GM12873 (cell line): ENCODE data around the gene ZNF280C.

ENCODE experiments used
- CTCF ChIP-seq: IDR thresholded peaks from 2 replicates; pipeline ENCODE4 v1.5.1; 2012; ENCODE audit warnings: low read depth, mild to moderate bottlenecking, moderate library complexity, low read length, control low read depth; ENCODE audit not compliant: insufficient read depth; ENCODE audit errors: missing control alignments

Gene ZNF280C

GRCh38 chrX:130267956-130268448 lies 697 bp downstream of the ZNF280C start:
- TF ChIP-seq CTCF, result no peak

DNA sequence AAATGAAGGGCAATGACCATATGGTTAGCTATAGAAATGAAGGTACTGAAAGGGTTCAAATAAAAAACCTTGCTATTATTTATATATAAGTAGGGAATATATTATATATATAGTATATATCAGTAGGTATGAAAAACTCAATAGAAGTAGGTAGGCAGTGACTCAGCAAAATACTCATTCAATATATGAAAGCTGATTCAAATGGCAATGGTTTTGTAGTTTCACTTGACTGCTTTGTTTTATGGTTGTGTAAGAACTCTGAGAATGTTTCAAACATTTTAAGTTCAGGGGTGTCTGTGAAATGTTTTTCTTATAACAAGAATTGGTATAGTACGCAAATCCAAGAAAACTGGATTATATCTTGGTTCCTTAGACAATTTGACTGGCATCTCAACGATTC lies 4.1 kb downstream of the ZNF280C start:
- TF ChIP-seq CTCF, result no peak

DNA sequence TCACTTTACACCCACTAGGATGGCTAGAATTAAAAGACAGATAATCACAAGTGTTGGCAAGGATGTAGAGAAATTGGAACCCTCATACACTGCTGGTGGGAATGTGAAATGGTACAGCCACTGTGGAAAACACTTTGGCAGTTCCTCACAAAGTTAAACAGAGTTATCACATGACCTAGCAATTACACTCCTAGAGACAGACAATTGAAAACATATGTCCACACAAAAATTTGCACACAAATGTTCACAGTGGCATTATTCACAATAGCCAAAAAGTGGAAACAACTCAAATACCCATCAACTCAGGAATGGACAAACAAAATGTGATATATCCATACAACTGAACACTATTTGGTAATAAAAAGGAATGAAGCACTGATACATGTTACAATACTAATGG lies 5.7 kb downstream of the ZNF280C start:
- TF ChIP-seq CTCF, result no peak

GRCh38 chrX:130262231-130262630 lies 6.5 kb downstream of the ZNF280C start:
- TF ChIP-seq CTCF, result no peak

DNA sequence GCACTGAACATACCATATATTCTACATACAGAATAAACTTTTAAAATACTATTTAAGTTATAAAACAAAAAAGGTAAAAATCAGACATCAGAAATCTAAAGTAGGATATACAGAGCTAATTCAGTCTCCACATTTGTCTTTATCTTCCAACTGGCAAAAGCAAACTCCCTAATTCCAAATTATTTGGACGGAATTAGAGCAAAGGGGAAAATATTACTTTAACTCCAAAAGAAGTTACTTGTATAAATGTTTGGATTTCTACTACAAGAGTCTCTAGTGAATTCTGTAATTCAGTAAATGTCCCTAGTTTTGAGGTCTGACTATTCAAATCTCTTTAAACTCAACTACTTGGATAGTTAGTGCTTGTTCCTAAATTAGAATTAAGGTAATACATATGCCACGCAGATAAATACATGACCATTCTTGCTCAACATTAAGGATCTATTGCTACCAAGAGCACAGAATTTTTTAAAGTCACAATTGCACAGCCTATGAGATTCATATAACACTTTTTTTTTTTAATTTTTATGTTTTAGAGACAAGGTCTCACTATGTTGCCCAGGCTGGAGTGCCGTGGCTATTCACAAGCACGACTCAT lies 7.3 kb downstream of the ZNF280C start:
- TF ChIP-seq CTCF, result no peak

- no peak for TF ChIP-seq CTCF
Measured at GRCh38 chrX:130260316-130260715, 8.4 kb downstream of the ZNF280C start.

DNA sequence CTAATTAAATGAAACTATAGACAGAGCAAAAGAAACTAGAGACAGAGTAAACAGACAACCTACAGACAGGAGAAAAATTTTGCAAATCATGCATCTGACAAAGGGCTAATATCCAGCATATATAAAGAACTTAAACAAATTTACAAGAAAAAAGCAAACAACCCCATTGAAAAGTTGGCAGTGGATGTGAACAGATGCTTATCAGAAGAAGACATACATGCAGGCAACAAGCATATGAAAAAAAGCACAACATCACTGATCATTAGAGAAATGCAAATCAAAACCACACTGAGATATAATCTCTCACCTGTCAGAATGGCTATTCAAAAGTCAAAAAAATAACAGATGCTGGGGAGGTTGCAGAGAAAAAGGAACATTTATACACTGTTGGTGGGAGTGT lies 14.8 kb downstream of the ZNF280C start:
- no peak for TF ChIP-seq CTCF

- no peak for TF ChIP-seq CTCF
Measured at GRCh38 chrX:130251671-130252070, 17.0 kb downstream of the ZNF280C start.
